Activated CD4-positive, alpha-beta T cell treated with anti-CD3 and anti-CD28 coated beads for 36 hours (primary cell): Measurements from ENCODE around the gene PRR5L. TPM values are rescaled to one million over a fixed set of nuclear protein-coding genes. Genes with fewer than 3 reads are reported as not detected.
A peak's percentile ranks its signal among the peaks of the same experiment; 100 is the strongest.

ENCODE experiments used
- ATAC-seq: fragments of 200-7000 bp; cut with Tn5 transposase; one replicate; pipeline ENCODE4 v1.10.0; 2021; ENCODE audit warnings: mild to moderate bottlenecking, moderate library complexity
- CTCF ChIA-PET: fragments of 350-600 bp; sonication (Branson Sonifier 250); formaldehyde crosslinking; loops from one replicate; lab custom pipeline; 2021; ENCODE audit warnings: antibody characterized with exemption; lab: Charles Lee
- POLR2A ChIA-PET: fragments of 350-600 bp; sonication (Branson Sonifier 250); formaldehyde crosslinking; loops from one replicate; lab custom pipeline; 2021; ENCODE audit warnings: antibody characterized with exemption, inconsistent platforms; lab: Charles Lee
- DNase-seq: peaks from one replicate; pipeline ENCODE4 v3.0.0-alpha.2; 2020
- H3K27ac Mint-ChIP-seq: one replicate; pipeline ENCODE4 v1.8.0; 2021; ENCODE audit warnings: mixed read lengths
- H3K27me3 Mint-ChIP-seq: one replicate; pipeline ENCODE4 v1.8.0; 2021; ENCODE audit warnings: mixed read lengths
- H3K36me3 Mint-ChIP-seq: one replicate; pipeline ENCODE4 v1.8.0; 2021; ENCODE audit warnings: low read depth, mixed read lengths
- H3K4me1 Mint-ChIP-seq: one replicate; pipeline ENCODE4 v1.8.0; 2021; ENCODE audit warnings: mixed read lengths
- H3K4me3 Mint-ChIP-seq: one replicate; pipeline ENCODE4 v1.8.0; 2021; ENCODE audit warnings: mild to moderate bottlenecking, moderate library complexity, mixed read lengths
- H3K9me3 Mint-ChIP-seq: one replicate; pipeline ENCODE4 v1.8.0; 2021; ENCODE audit warnings: low read depth, mixed read lengths
- intact Hi-C, 2 experiments: fragments of 100-400 bp; cut with DNase I in 1 of 2; cut with micrococcal nuclease in 1 of 2; formaldehyde crosslinking; loops; one replicate each; pipeline versions ENCODE4 v1.14.2 to v1.15.1; 2022 to 2024; cut with DNase I, micrococcal nuclease
- total RNA-seq, 2 experiments: library from RNA; stranded (reverse); gene quantifications; one replicate each; pipeline ENCODE4 v1.2.3, GENCODE V29; 2021

The PRR5L gene
- total RNA-seq, 2 experiments from 2014 or later, result 23.2 to 28.6 TPM

GRCh38 chr11:36451045-36451444 lies 155.0 kb downstream of the PRR5L start:
- Mint-ChIP-seq H3K36me3 (peaks cover 24% of the 10 kb centered on the region), H3K9me3 (no peaks in the 10 kb centered on the region), H3K27me3 (no peaks in the 10 kb centered on the region), H3K27ac (no peak overlapping the region), H3K4me3 (no peak overlapping the region), H3K4me1 (peaks cover 47% of the 10 kb centered on the region)
- DNase-seq (no peak), ATAC-seq (no peak)
- POLR2A ChIA-PET, result no interaction called here
- intact Hi-C loops, result no loop called here
- CTCF ChIA-PET, result interaction anchor here (1.6 to 2.5 kb wide), 2 partner anchors 42 to 159 kb away, joined by 6 to 9 read pairs; no protein-coding TSS in a partner anchor

GRCh38 chr11:36451681-36452080 lies 155.6 kb downstream of the PRR5L start:
- CTCF ChIA-PET, result interaction anchor here (0.9 to 2.5 kb wide), 4 partner anchors 14 to 161 kb away, joined by 3 to 9 read pairs (median 6); no protein-coding TSS in a partner anchor
- H3K9me3 Mint-ChIP-seq, result no peaks in the 10 kb centered on the region
- peaks cover 47% of the 10 kb centered on the region for H3K4me1 Mint-ChIP-seq
- intact Hi-C loops, result no loop called here
- POLR2A ChIA-PET, result no interaction called here
- no peak for DNase-seq
- ATAC-seq, result no peak
- H3K27me3 Mint-ChIP-seq, result no peaks in the 10 kb centered on the region
- H3K36me3 Mint-ChIP-seq, result peaks cover 27% of the 10 kb centered on the region
- H3K4me3 Mint-ChIP-seq, result no peak overlapping the region
- no peak overlapping the region for H3K27ac Mint-ChIP-seq

GRCh38 chr11:36452236-36452940 lies 156.3 kb downstream of the PRR5L start:
- ATAC-seq (peak; percentile 40), DNase-seq (peak; percentile 47)
- Mint-ChIP-seq H3K4me3 (no peak overlapping the region), H3K4me1 (peaks cover 47% of the 10 kb centered on the region), H3K9me3 (no peaks in the 10 kb centered on the region), H3K27ac (peak overlapping the region; percentile 4), H3K36me3 (peaks cover 26% of the 10 kb centered on the region), H3K27me3 (no peaks in the 10 kb centered on the region)
- CTCF ChIA-PET, result interaction anchor here (0.6 to 2.5 kb wide), 10 partner anchors 10 to 162 kb away, joined by 3 to 10 read pairs (median 4); no protein-coding TSS in a partner anchor
- intact Hi-C loops, result no loop called here
- POLR2A ChIA-PET, result no interaction called here

GRCh38 chr11:36452961-36453360 lies 156.9 kb downstream of the PRR5L start:
- H3K27ac Mint-ChIP-seq, result no peak overlapping the region

GRCh38 chr11:36453678-36454077 lies 157.6 kb downstream of the PRR5L start:
- no peak overlapping the region for H3K4me3 Mint-ChIP-seq
- POLR2A ChIA-PET, result no interaction called here
- DNase-seq, result no peak
- CTCF ChIA-PET, result interaction anchor here (0.8 to 2.5 kb wide), 6 partner anchors 8 to 161 kb away, joined by 3 to 10 read pairs (median 7); no protein-coding TSS in a partner anchor
- peaks cover 47% of the 10 kb centered on the region for H3K4me1 Mint-ChIP-seq
- H3K27ac Mint-ChIP-seq, result no peak overlapping the region
- no peaks in the 10 kb centered on the region for H3K9me3 Mint-ChIP-seq
- no peaks in the 10 kb centered on the region for H3K27me3 Mint-ChIP-seq
- intact Hi-C loops, result no loop called here
- ATAC-seq, result peak; percentile 30
- peaks cover 19% of the 10 kb centered on the region for H3K36me3 Mint-ChIP-seq

More at GRCh38 chr11:36452961-36453360, 156.9 kb downstream of the PRR5L start:
- peaks cover 26% of the 10 kb centered on the region for H3K36me3 Mint-ChIP-seq
- no peak for DNase-seq
- H3K4me3 Mint-ChIP-seq, result no peak overlapping the region
- POLR2A ChIA-PET, result no interaction called here
- no peaks in the 10 kb centered on the region for H3K9me3 Mint-ChIP-seq
- CTCF ChIA-PET, result interaction anchor here (0.9 to 2.5 kb wide), 8 partner anchors 9 to 160 kb away, joined by 3 to 10 read pairs (median 4); no protein-coding TSS in a partner anchor
- intact Hi-C loops, result no loop called here
- H3K27me3 Mint-ChIP-seq, result no peaks in the 10 kb centered on the region
- peaks cover 47% of the 10 kb centered on the region for H3K4me1 Mint-ChIP-seq
- no peak for ATAC-seq

- peaks cover 16% of the 10 kb centered on the region for H3K36me3 Mint-ChIP-seq
- peaks cover 42% of the 10 kb centered on the region for H3K4me1 Mint-ChIP-seq
- ChIA-PET POLR2A (no interaction called here), CTCF (interaction anchor here (0.7 kb wide), 1 partner anchor 56 kb away, joined by 3 read pairs; the partner anchor contains the start of gene TRAF6)
- no peak overlapping the region for H3K27ac Mint-ChIP-seq
- H3K27me3 Mint-ChIP-seq, result no peaks in the 10 kb centered on the region
- H3K9me3 Mint-ChIP-seq, result no peaks in the 10 kb centered on the region
- no peak overlapping the region for H3K4me3 Mint-ChIP-seq
- DNase-seq (no peak), ATAC-seq (no peak)
- intact Hi-C loops, result no loop called here
These were observed 158.5 kb downstream of the PRR5L start for GRCh38 chr11:36454551-36454940.

GRCh38 chr11:36454941-36455631 lies 159.0 kb downstream of the PRR5L start:
- Mint-ChIP-seq H3K9me3 (no peaks in the 10 kb centered on the region), H3K4me1 (peaks cover 37% of the 10 kb centered on the region), H3K36me3 (peaks cover 12% of the 10 kb centered on the region)

GRCh38 chr11:36455658-36456111 lies 159.6 kb downstream of the PRR5L start:
- intact Hi-C loops, result no loop called here
- no peak for DNase-seq
- H3K4me1 Mint-ChIP-seq, result peaks cover 35% of the 10 kb centered on the region
- H3K27me3 Mint-ChIP-seq, result no peaks in the 10 kb centered on the region
- no peak overlapping the region for H3K4me3 Mint-ChIP-seq
- H3K27ac Mint-ChIP-seq, result no peak overlapping the region
- no peak for ATAC-seq
- ChIA-PET POLR2A (no interaction called here), CTCF (interaction anchor here (0.6 kb wide), 1 partner anchor 20 kb away, joined by 3 read pairs; no protein-coding TSS in a partner anchor)
- peaks cover 12% of the 10 kb centered on the region for H3K36me3 Mint-ChIP-seq
- H3K9me3 Mint-ChIP-seq, result no peaks in the 10 kb centered on the region

More at GRCh38 chr11:36454941-36455631, 159.0 kb downstream of the PRR5L start:
- CTCF ChIA-PET, result interaction anchor here (0.7 kb wide), 1 partner anchor 55 kb away, joined by 3 read pairs; the partner anchor contains the start of gene TRAF6
- no peak for ATAC-seq
- no peak for DNase-seq
- H3K27me3 Mint-ChIP-seq, result no peaks in the 10 kb centered on the region
- no peak overlapping the region for H3K27ac Mint-ChIP-seq
- intact Hi-C loops, result no loop called here
- POLR2A ChIA-PET, result no interaction called here
- no peak overlapping the region for H3K4me3 Mint-ChIP-seq

- intact Hi-C loops, result no loop called here
These were observed 160.1 kb downstream of the PRR5L start for GRCh38 chr11:36456156-36456555.

GRCh38 chr11:36458129-36458915 lies 162.2 kb downstream of the PRR5L start:
- peaks cover 2% of the 10 kb centered on the region for H3K27me3 Mint-ChIP-seq
- CTCF ChIA-PET, result interaction anchor here (0.8 kb wide), 1 partner anchor 128 kb away, joined by 3 read pairs; no protein-coding TSS in a partner anchor
- peaks cover 8% of the 10 kb centered on the region for H3K4me1 Mint-ChIP-seq
- intact Hi-C loops, result no loop called here
- ATAC-seq (no peak), DNase-seq (no peak)
- POLR2A ChIA-PET, result no interaction called here
- no peak overlapping the region for H3K4me3 Mint-ChIP-seq
- H3K9me3 Mint-ChIP-seq, result no peaks in the 10 kb centered on the region
- H3K27ac Mint-ChIP-seq, result no peak overlapping the region
- peaks cover 12% of the 10 kb centered on the region for H3K36me3 Mint-ChIP-seq

More at GRCh38 chr11:36456156-36456555, 160.1 kb downstream of the PRR5L start:
- no peaks in the 10 kb centered on the region for H3K27me3 Mint-ChIP-seq
- H3K4me3 Mint-ChIP-seq, result no peak overlapping the region
- peaks cover 30% of the 10 kb centered on the region for H3K4me1 Mint-ChIP-seq
- ATAC-seq (no peak), DNase-seq (no peak)
- no peaks in the 10 kb centered on the region for H3K9me3 Mint-ChIP-seq
- H3K27ac Mint-ChIP-seq, result no peak overlapping the region
- H3K36me3 Mint-ChIP-seq, result peaks cover 12% of the 10 kb centered on the region
- ChIA-PET POLR2A (no interaction called here), CTCF (interaction anchor here (0.6 kb wide), 1 partner anchor 19 kb away, joined by 3 read pairs; no protein-coding TSS in a partner anchor)
